Stimulated activated CD8-positive, alpha-beta memory T cell treated with anti-CD3 and anti-CD28 coated beads, Interleukin-15, amount 100 ng/mL, for 4 hours (primary cell): Measurements from ENCODE around the gene PELI2.

Experiments
- DNase-seq, 2 donors: peaks; one replicate each; pipeline ENCODE4 v3.0.0-alpha.2; 2020; ENCODE audit warnings: low read depth in 2 of 2

Gene PELI2

GRCh38 chr14:56349960-56350359 lies 231.7 kb downstream of the PELI2 start:
- DNase-seq: no peak
